ENCODE measurements around the gene TGFB1. TPM values are rescaled to one million over a fixed set of nuclear protein-coding genes. Genes with fewer than 3 reads are reported as not detected.
A peak's percentile ranks its signal among the peaks of the same experiment; 100 is the strongest.
"Not testable (repeated sequence)": the region's sequence is repeated elsewhere in the genome, so short reads cannot be mapped to it uniquely, and the experiment has no call there.

Gene TGFB1
- total RNA-seq, 1 experiment from 2014 or later, result 16.4 TPM

- H3K27ac ChIP-seq; DNase-seq (ENCODE audit: low read depth in 1 of 2, low spot score in 2 of 2); H3K4me1 ChIP-seq (replicated peaks); H3K27me3 ChIP-seq (replicated peaks); H3K36me3 ChIP-seq; H3K4me3 ChIP-seq; H3K9me3 ChIP-seq (replicated peaks): not testable (repeated sequence)
These were observed 27.8 kb upstream of the TGFB1 start for GRCh38 chr19:41381536-41381935.

- H3K27me3 ChIP-seq (replicated peaks), result no peaks in the 10 kb centered on the region
- DNase-seq (ENCODE audit: low read depth in 1 of 2, low spot score in 2 of 2), result no peak
These were observed 24.4 kb upstream of the TGFB1 start for GRCh38 chr19:41377977-41378709.

GRCh38 chr19:41376998-41377365 lies 23.3 kb upstream of the TGFB1 start:
- Histone ChIP-seq H3K36me3 (no peaks in the 10 kb centered on the region), H3K9me3 (replicated peaks) (no peaks in the 10 kb centered on the region), H3K27me3 (replicated peaks) (no peaks in the 10 kb centered on the region), H3K4me1 (replicated peaks) (peaks cover 15% of the 10 kb centered on the region), H3K27ac (no peak overlapping the region), H3K4me3 (no peak overlapping the region)
- DNase-seq (ENCODE audit: low read depth in 1 of 2, low spot score in 2 of 2), result no peak

More at GRCh38 chr19:41377977-41378709, 24.4 kb upstream of the TGFB1 start:
- Histone ChIP-seq H3K9me3 (replicated peaks) (no peaks in the 10 kb centered on the region), H3K4me3 (no peak overlapping the region), H3K4me1 (replicated peaks) (peaks cover 15% of the 10 kb centered on the region), H3K36me3 (no peaks in the 10 kb centered on the region; the same call in 1 of the 2 replicates), H3K27ac (no peak overlapping the region)

DNA sequence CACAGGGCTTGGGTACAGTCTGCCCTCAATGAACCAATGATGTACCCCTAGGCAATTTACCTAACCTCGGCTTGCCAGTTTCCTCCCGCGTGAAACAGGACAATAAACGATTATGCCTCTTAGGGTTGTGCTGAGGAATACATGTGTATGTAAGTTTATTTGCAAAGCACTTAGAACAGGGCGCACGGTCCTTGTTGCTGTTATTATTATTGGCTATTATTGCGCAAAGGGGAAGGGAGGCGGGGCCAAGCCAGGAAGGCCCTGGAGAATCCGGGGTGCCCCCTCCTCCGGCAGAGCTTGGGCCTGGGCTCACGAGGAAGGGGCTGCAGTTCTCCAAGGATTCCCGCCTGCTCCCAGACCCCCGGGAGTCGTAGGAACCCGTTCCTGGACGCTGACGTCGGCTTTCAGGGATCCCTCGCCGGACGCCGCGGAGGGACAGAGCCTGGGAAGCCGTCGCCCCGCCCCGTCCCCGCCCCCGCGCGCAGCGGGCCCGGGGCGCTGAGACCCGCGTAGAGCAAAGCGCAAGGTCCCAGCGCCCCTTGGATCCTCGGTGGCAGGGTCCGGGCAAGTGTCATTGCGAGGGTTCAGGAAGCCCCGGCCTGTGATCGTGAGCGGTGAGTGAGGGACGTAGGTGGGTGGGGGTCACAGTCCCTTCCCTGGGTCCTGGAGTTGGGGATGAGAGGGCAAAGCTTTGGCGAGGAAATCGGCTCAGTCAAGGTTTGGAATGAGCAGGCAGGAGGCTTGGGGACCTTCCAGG lies 22.7 kb upstream of the TGFB1 start, which contains the start of gene TMEM91:
Gene TMEM91, plus strand, starts transcription at position 293 of the 757 bp plus-strand sequence. CDS start 1,777 bp downstream, outside the sequence.
- no peak within 1 kb of the TSS for H3K27ac ChIP-seq
- no peaks in the 10 kb centered on the region for H3K9me3 ChIP-seq (replicated peaks)
- DNase-seq (ENCODE audit: low read depth in 1 of 2, low spot score in 2 of 2), result no peak

DNA sequence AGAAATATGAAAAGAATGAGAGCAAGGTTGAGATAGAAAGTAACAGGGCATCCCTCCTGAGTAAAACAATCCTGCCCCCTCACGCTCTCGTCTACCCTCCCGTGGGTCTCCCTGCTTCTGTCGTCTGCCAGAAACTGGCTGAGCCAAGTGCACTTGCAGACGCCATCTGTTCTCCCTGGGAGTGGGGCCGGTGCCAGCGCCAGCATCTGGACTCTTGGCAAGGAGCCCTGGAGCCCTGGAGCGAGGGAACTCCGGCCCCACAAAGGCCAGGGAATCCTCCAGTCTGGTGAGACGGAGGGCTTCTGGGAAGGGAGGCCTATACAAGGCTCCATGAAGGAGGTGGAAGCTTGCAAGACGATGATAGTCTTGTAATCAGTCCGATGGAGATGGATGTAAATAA lies 20.3 kb upstream of the TGFB1 start:
- H3K27ac ChIP-seq, result no peak overlapping the region
- H3K36me3 ChIP-seq, result no peaks in the 10 kb centered on the region
- H3K4me3 ChIP-seq, result no peak overlapping the region
- DNase-seq (ENCODE audit: low read depth in 1 of 2, low spot score in 2 of 2), result peak; percentile 48 to 75
- no peaks in the 10 kb centered on the region for H3K27me3 ChIP-seq (replicated peaks)
- peaks cover 9% of the 10 kb centered on the region for H3K4me1 ChIP-seq (replicated peaks)
- H3K9me3 ChIP-seq (replicated peaks), result no peaks in the 10 kb centered on the region

More for the DNA sequence above, 22.7 kb upstream of the TGFB1 start, which contains the start of gene TMEM91:
- H3K27me3 ChIP-seq (replicated peaks), result no peaks in the 10 kb centered on the region
- no peaks in the 10 kb centered on the region for H3K36me3 ChIP-seq
- H3K4me1 ChIP-seq (replicated peaks), result peaks cover 15% of the 10 kb centered on the region
- H3K4me3 ChIP-seq, result no peak within 1 kb of the TSS

DNA sequence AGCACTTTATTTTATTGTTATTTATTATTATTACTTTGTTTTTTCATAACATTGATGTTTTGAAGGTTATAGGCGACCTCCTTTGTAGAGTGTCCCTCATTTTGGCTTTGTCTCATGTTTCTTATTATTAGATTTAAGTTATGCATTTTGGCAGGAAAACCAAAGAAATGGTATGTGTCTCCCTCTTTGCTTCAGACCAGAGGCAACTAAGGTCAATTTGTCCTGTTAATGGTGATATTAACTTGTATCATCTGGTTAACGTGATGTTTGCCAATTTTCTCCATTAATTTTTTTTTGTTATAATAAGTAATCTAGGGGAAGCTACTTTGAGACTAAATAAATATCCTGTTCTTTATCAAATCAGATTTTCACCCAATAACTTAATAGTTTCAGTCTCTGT lies 18.8 kb upstream of the TGFB1 start:
- Histone ChIP-seq H3K27me3 (replicated peaks) (no peaks in the 10 kb centered on the region), H3K36me3 (no peaks in the 10 kb centered on the region), H3K9me3 (replicated peaks) (no peaks in the 10 kb centered on the region), H3K4me1 (replicated peaks) (peaks cover 20% of the 10 kb centered on the region), H3K4me3 (no peak overlapping the region), H3K27ac (no peak overlapping the region)
- no peak for DNase-seq (ENCODE audit: low read depth in 1 of 2, low spot score in 2 of 2)

- no peaks in the 10 kb centered on the region for H3K9me3 ChIP-seq (replicated peaks)
- H3K27ac ChIP-seq, result no peak overlapping the region
- no peak overlapping the region for H3K4me3 ChIP-seq
- no peaks in the 10 kb centered on the region for H3K27me3 ChIP-seq (replicated peaks)
- peaks cover 26% of the 10 kb centered on the region for H3K4me1 ChIP-seq (replicated peaks)
- DNase-seq (ENCODE audit: low read depth in 1 of 2, low spot score in 2 of 2), result no peak
- H3K36me3 ChIP-seq, result no peaks in the 10 kb centered on the region
These were observed 17.8 kb upstream of the TGFB1 start for GRCh38 chr19:41371541-41371940.

- DNase-seq (ENCODE audit: low read depth in 1 of 2, low spot score in 2 of 2); H3K36me3 ChIP-seq; H3K9me3 ChIP-seq (replicated peaks); H3K27me3 ChIP-seq (replicated peaks); H3K4me3 ChIP-seq; H3K27ac ChIP-seq: not testable (repeated sequence)
- H3K4me1 ChIP-seq (replicated peaks), result peaks cover 26% of the 10 kb centered on the region
These were observed 17.4 kb upstream of the TGFB1 start for GRCh38 chr19:41371119-41371518.

GRCh38 chr19:41369769-41370168 lies 16.0 kb upstream of the TGFB1 start:
- DNase-seq (ENCODE audit: low read depth in 1 of 2, low spot score in 2 of 2), result no peak
- Histone ChIP-seq H3K36me3 (no peaks in the 10 kb centered on the region; the same call in 1 of the 2 replicates), H3K27me3 (replicated peaks) (no peaks in the 10 kb centered on the region), H3K4me1 (replicated peaks) (peaks cover 26% of the 10 kb centered on the region), H3K27ac (no peak overlapping the region), H3K9me3 (replicated peaks) (no peaks in the 10 kb centered on the region), H3K4me3 (no peak overlapping the region)

GRCh38 chr19:41367848-41368301 lies 14.2 kb upstream of the TGFB1 start:
- Histone ChIP-seq H3K27ac (peak overlapping the region; percentile 62), H3K4me3 (no peak overlapping the region), H3K9me3 (replicated peaks) (no peaks in the 10 kb centered on the region), H3K36me3 (no peaks in the 10 kb centered on the region; the same call in 1 of the 2 replicates), H3K4me1 (replicated peaks) (peaks cover 27% of the 10 kb centered on the region), H3K27me3 (replicated peaks) (no peaks in the 10 kb centered on the region)
- peak; percentile 51 to 62 for DNase-seq (ENCODE audit: low read depth in 1 of 2, low spot score in 2 of 2)

DNA sequence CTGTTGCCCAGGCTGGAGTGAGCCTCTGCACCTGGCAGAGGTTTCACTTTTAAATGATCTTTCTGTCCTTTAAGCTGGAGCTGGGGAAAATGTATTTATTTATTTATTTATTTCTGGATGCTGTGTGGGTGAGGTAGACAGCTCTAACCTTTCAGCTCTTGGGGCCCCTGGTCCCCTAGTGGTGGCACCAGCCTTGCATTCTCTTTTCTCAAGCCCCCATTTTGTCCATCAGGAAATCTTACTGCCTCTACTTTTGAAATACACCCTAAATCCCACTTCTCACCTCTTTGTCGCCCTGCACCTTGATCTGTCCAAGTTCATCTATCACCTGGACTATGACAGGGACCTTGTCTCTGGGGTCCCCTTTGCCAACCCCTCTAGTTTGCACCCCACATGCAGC lies 12.4 kb upstream of the TGFB1 start:
- H3K27me3 ChIP-seq (replicated peaks), result no peaks in the 10 kb centered on the region
- H3K4me1 ChIP-seq (replicated peaks), result peaks cover 27% of the 10 kb centered on the region
- no peak overlapping the region for H3K27ac ChIP-seq
- no peaks in the 10 kb centered on the region; the same call in 1 of the 2 replicates for H3K36me3 ChIP-seq
- no peak overlapping the region for H3K4me3 ChIP-seq
- DNase-seq (ENCODE audit: low read depth in 1 of 2, low spot score in 2 of 2), result no peak
- no peaks in the 10 kb centered on the region for H3K9me3 ChIP-seq (replicated peaks)

- no peaks in the 10 kb centered on the region for H3K9me3 ChIP-seq (replicated peaks)
These were observed 11.0 kb upstream of the TGFB1 start for GRCh38 chr19:41364524-41365391.

DNA sequence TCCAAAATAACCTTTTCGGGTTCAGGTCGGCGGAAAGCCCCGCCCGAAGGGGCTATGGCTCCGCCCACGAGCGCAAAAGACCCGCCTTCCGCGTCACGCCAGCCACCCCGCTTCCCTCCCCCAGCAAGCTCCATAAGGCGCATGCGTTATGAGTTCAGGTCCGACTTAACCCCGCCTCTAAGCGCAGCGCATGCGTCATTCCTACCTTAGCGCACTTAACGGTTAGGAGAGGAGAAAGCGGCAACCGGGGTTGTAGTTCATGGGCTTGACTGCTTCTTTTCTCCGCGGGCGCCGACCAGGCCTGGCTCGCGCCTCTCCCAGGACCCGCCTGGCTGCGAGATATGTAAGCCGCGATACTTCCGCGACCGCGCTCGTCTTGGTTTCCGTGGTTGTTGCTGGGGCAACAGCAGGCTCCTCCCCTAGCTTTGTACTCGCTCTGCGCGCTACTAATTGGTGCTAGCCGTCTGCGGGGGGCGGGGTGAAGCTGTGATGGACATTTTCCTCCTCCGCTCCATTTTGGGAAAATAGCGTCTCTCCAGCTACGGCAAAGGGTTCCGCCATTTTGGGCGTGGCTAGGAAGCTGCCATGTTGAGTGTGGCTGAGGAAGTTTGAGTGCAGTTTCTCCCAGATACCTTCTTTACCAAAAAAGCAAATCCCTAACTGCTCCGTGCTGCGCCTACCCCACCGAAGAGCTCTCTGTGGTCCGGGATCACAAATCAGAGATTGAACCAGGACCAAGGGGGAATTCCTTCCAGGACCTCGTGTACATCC lies 10.2 kb upstream of the TGFB1 start, which contains the start of gene B9D2:
Gene B9D2, minus strand, starts transcription at position 397 of the 771 bp plus-strand sequence. CDS start 630 bp downstream, outside the sequence.
- peaks cover 32% of the 10 kb centered on the region for H3K4me1 ChIP-seq (replicated peaks)
- H3K4me3 ChIP-seq, result peak within 1 kb of the TSS; percentile 77
- peak; percentile 99 to 100 for DNase-seq (ENCODE audit: low read depth in 1 of 2, low spot score in 2 of 2)
- no peaks in the 10 kb centered on the region for H3K9me3 ChIP-seq (replicated peaks)
- H3K27me3 ChIP-seq (replicated peaks), result no peaks in the 10 kb centered on the region
- H3K27ac ChIP-seq, result peak within 1 kb of the TSS; percentile 99
- H3K36me3 ChIP-seq, result no peaks in the 10 kb centered on the region; the same call in 1 of the 2 replicates

More at GRCh38 chr19:41364524-41365391, 11.0 kb upstream of the TGFB1 start:
- Histone ChIP-seq H3K4me3 (peak overlapping the region; percentile 77), H3K27me3 (replicated peaks) (no peaks in the 10 kb centered on the region), H3K36me3 (no peaks in the 10 kb centered on the region; the same call in 1 of the 2 replicates), H3K27ac (peak overlapping the region; percentile 99), H3K4me1 (replicated peaks) (peaks cover 32% of the 10 kb centered on the region)
- DNase-seq (ENCODE audit: low read depth in 1 of 2, low spot score in 2 of 2), result no peak
